Myocyte (in vitro differentiated cells): Measurements from ENCODE around the gene ZNF154. TPM values are rescaled to one million over a fixed set of nuclear protein-coding genes. Genes with fewer than 3 reads are reported as not detected.
A peak's percentile ranks its signal among the peaks of the same experiment; 100 is the strongest.

Experiments used
- DNase-seq: peaks from one replicate; pipeline ENCODE4 v3.0.0-alpha.2; 2012; ENCODE audit warnings: low read depth
- total RNA-seq: library from RNA; depleted of rRNA; stranded (reverse); fragments of >200 nt; gene quantifications from 2 replicates; pipeline ENCODE4 v1.2.3, GENCODE V29; 2014

Gene ZNF154
- total RNA-seq, 1 donor from 2014 or later, result 2.0 TPM

GRCh38 chr19:57682226-57682766 lies 26.7 kb downstream of the ZNF154 start:
- no peak for DNase-seq

GRCh38 chr19:57675881-57676280 lies 33.1 kb downstream of the ZNF154 start:
- peak; percentile 78 for DNase-seq

- no peak for DNase-seq
Measured at GRCh38 chr19:57672466-57672865, 36.5 kb downstream of the ZNF154 start.

GRCh38 chr19:57671124-57671895 lies 37.7 kb downstream of the ZNF154 start:
- DNase-seq, result no peak

GRCh38 chr19:57668635-57669034 lies 40.4 kb downstream of the ZNF154 start, which contains the start of gene ZSCAN4:
ZSCAN4 (plus strand) TSS chr19:57668935; CDS start chr19:57676146, 7,211 bp downstream.
- no peak for DNase-seq

- no peak for DNase-seq
Measured at GRCh38 chr19:57667228-57667627, 41.8 kb downstream of the ZNF154 start.

- peak; percentile 82 for DNase-seq
Measured at GRCh38 chr19:57665261-57665806, 43.7 kb downstream of the ZNF154 start.

GRCh38 chr19:57664269-57665127 lies 44.5 kb downstream of the ZNF154 start:
- peak; percentile 87 for DNase-seq

GRCh38 chr19:57656346-57656745 lies 52.7 kb downstream of the ZNF154 start:
- DNase-seq, result no peak

GRCh38 chr19:57655443-57655842 lies 53.6 kb downstream of the ZNF154 start:
- no peak for DNase-seq

GRCh38 chr19:57653689-57654088 lies 55.3 kb downstream of the ZNF154 start:
- DNase-seq, result no peak

- DNase-seq, result no peak
Measured at GRCh38 chr19:57651654-57651996, 57.4 kb downstream of the ZNF154 start.

GRCh38 chr19:57648331-57649003 lies 60.5 kb downstream of the ZNF154 start:
- DNase-seq, result no peak

Other genes with a start within 250 kb of the ZNF154 start
- 22.8 and 33.6 TPM in 2 replicates for gene ZNF772, start 231.6 kb downstream of the ZNF154 start, total RNA-seq
- gene ZNF419, start 221.5 kb downstream of the ZNF154 start, total RNA-seq, result 12.3 and 14.0 TPM in 2 replicates
- 16.2 and 17.8 TPM in 2 replicates for gene ZNF773, start 209.3 kb downstream of the ZNF154 start, total RNA-seq
- gene ZNF549, start 181.8 kb downstream of the ZNF154 start, total RNA-seq, result 4.8 and 5.8 TPM in 2 replicates
- 9.9 and 10.7 TPM in 2 replicates for gene ZNF550, start 149.3 kb downstream of the ZNF154 start, total RNA-seq
- gene ZNF416, start 130.3 kb downstream of the ZNF154 start, total RNA-seq, result 5.0 and 7.0 TPM in 2 replicates
- 1.8 and 3.9 TPM in 2 replicates for gene ZIK1, start 125.1 kb downstream of the ZNF154 start, total RNA-seq
- 6.1 and 9.0 TPM in 2 replicates for gene ZNF530, start 109.3 kb downstream of the ZNF154 start, total RNA-seq
- 27.0 and 28.0 TPM in 2 replicates for gene ZNF134, start 95.0 kb downstream of the ZNF154 start, total RNA-seq
- gene ZNF211, start 76.0 kb downstream of the ZNF154 start, total RNA-seq, result 14.7 and 17.2 TPM in 2 replicates
- gene ZSCAN4, start 40.3 kb downstream of the ZNF154 start, total RNA-seq, result 0.16 and 0.67 TPM in 2 replicates
- gene ZNF551, start 27.2 kb downstream of the ZNF154 start, total RNA-seq, result 4.4 and 5.7 TPM in 2 replicates
- 4.3 and 7.0 TPM in 2 replicates for gene ZNF671, start 18.4 kb upstream of the ZNF154 start, total RNA-seq
- gene ZNF776, start 37.6 kb upstream of the ZNF154 start, total RNA-seq, result 15.0 and 15.4 TPM in 2 replicates
- 18.8 and 20.5 TPM in 2 replicates for gene ZNF586, start 60.5 kb upstream of the ZNF154 start, total RNA-seq
- 2.0 and 2.5 TPM in 2 replicates for gene ZNF552, start 105.7 kb upstream of the ZNF154 start, total RNA-seq
- 4.8 and 5.7 TPM in 2 replicates for gene ZNF587B, start 121.1 kb upstream of the ZNF154 start, total RNA-seq
- gene ZNF587, start 140.7 kb upstream of the ZNF154 start, total RNA-seq, result 13.5 and 13.8 TPM in 2 replicates
- gene ZNF814, start 179.8 kb upstream of the ZNF154 start, total RNA-seq, result 3.1 and 7.2 TPM in 2 replicates
- gene ZNF417, start 207.4 kb upstream of the ZNF154 start, total RNA-seq, result 8.1 and 10.9 TPM in 2 replicates
- gene ZNF418, start 226.2 kb upstream of the ZNF154 start, total RNA-seq, result 3.1 and 4.7 TPM in 2 replicates
- 3.1 and 3.9 TPM in 2 replicates for gene ZNF256, start 238.5 kb upstream of the ZNF154 start, total RNA-seq